MM.1S (cell line): ENCODE results near the gene CACNB2.
"Not testable (repeated sequence)": the region's sequence is repeated elsewhere in the genome, so short reads cannot be mapped to it uniquely, and the experiment has no call there.

Experiments used
- CTCF ChIP-seq: fragments of 300-600 bp; sonication (generic); IDR thresholded peaks from 2 replicates; pipeline ENCODE4 v1.5.1; 2016; ENCODE audit warnings: antibody characterized with exemption, low read length, mixed read lengths
- EZH2 ChIP-seq: fragments of 300-600 bp; sonication (generic); optimal IDR thresholded peaks from 2 replicates; pipeline ENCODE3; 2017; ENCODE audit warnings: low read depth, mild to moderate bottlenecking, antibody characterized with exemption, low read length, mixed read lengths
- EZH2phosphoT487 ChIP-seq: fragments of 300-600 bp; sonication (generic); IDR thresholded peaks from 2 replicates; pipeline ENCODE4 v1.6.1; 2018; ENCODE audit warnings: antibody characterized with exemption, low read length

GRCh38 chr10:18156797-18157196 lies 16.6 kb downstream of the CACNB2 start:
- TF ChIP-seq CTCF, EZH2phosphoT487, EZH2: not testable (repeated sequence)
